ENCODE data around the gene EDARADD.

EDARADD gene

GRCh38 chr1:236401698-236402097 is 7.6 kb downstream of the EDARADD start:
- H3K9me3 Mint-ChIP-seq, result no peaks in the 10 kb centered on the region
- H3K4me1 Mint-ChIP-seq (ENCODE audit: low read depth), result peaks cover 17% of the 10 kb centered on the region
- H3K27me3 Mint-ChIP-seq, result peaks cover 22% of the 10 kb centered on the region
- H3K36me3 Mint-ChIP-seq (ENCODE audit: low read depth), result no peaks in the 10 kb centered on the region
- H3K4me3 Mint-ChIP-seq, result no peak overlapping the region
- H3K27ac Mint-ChIP-seq, result no peak overlapping the region
- no peak for DNase-seq

- Mint-ChIP-seq H3K27me3 (peaks cover 6% of the 10 kb centered on the region), H3K27ac (no peak overlapping the region), H3K4me1 (ENCODE audit: low read depth) (peaks cover 4% of the 10 kb centered on the region), H3K36me3 (ENCODE audit: low read depth) (no peaks in the 10 kb centered on the region), H3K9me3 (no peaks in the 10 kb centered on the region), H3K4me3 (no peak overlapping the region)
- DNase-seq, result no peak
These were observed 10.0 kb downstream of the EDARADD start for GRCh38 chr1:236403905-236404696.

DNA sequence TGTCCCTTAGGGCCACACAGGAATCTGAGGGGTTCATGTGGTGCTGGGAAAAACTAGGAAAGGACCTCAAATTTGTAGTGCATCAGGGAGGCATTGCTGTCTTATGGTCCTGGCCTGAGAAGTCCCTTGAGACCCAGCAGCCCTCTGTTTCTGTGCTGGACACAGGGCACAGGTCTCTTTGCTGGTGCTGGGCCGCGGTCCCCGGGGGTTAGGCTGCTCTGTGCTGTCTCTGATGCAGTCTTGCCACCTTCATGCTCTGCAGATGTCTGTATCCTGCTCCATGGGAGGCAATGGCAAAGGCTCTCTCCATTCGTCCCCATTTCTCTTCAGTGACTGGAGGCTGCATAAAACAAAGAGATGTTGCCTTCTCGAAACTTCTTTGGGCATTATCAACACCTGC is 13.0 kb downstream of the EDARADD start:
- Mint-ChIP-seq H3K4me1 (ENCODE audit: low read depth) (no peaks in the 10 kb centered on the region), H3K9me3 (no peaks in the 10 kb centered on the region), H3K36me3 (ENCODE audit: low read depth) (peaks cover 2% of the 10 kb centered on the region), H3K27ac (no peak overlapping the region), H3K27me3 (no peaks in the 10 kb centered on the region), H3K4me3 (no peak overlapping the region)
- no peak for DNase-seq

DNA sequence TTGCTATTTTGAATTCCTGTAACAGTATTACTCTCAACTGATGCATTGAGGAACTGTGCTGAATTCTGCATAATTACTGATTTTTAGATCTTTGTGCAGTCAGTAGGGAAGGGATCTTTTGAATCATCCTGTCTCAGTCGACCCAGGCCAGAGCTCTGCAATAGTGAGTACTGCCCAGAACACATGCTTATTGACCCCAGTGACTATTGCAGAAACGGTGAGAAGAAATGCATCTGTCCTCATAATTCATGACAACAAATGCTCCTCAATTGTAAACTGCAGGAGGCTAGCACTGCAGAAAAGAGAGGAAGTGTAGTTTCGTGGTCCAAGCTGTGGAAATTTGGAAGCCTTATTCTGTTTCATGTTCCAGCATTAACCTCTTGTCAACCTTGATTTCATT is 19.6 kb downstream of the EDARADD start:
- Mint-ChIP-seq H3K27ac (no peak overlapping the region), H3K4me3 (no peak overlapping the region), H3K4me1 (ENCODE audit: low read depth) (peaks cover 19% of the 10 kb centered on the region), H3K9me3 (no peaks in the 10 kb centered on the region), H3K27me3 (no peaks in the 10 kb centered on the region), H3K36me3 (ENCODE audit: low read depth) (peaks cover 6% of the 10 kb centered on the region)
- DNase-seq, result no peak

DNA sequence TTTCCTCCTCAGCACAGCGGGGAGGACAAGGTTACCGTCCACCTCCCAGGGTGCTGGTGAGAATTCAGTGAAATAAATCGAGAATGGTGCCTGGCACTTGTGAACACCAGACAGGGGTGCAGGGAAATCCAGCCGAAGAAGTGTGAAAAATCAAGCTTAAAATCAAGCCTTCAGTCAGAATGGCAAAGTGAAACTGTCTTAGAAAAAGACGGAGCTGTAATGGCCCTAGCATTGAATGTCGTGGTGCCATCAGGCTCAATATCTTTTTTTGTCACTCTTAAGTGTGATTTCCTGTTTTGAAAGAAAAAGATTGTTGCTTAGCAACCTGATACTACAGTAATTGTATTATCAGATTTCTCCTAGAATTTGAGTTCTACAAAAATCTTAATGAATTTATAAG is 22.1 kb downstream of the EDARADD start:
- peaks cover 24% of the 10 kb centered on the region for H3K4me1 Mint-ChIP-seq (ENCODE audit: low read depth)
- peak overlapping the region; percentile 55 for H3K4me3 Mint-ChIP-seq
- H3K27ac Mint-ChIP-seq, result peak overlapping the region; percentile 87
- H3K36me3 Mint-ChIP-seq (ENCODE audit: low read depth), result peaks cover 3% of the 10 kb centered on the region
- H3K27me3 Mint-ChIP-seq, result no peaks in the 10 kb centered on the region
- no peaks in the 10 kb centered on the region for H3K9me3 Mint-ChIP-seq
- peak; percentile 38 for DNase-seq

- Mint-ChIP-seq H3K9me3 (no peaks in the 10 kb centered on the region), H3K27me3 (no peaks in the 10 kb centered on the region), H3K36me3 (ENCODE audit: low read depth) (peaks cover 3% of the 10 kb centered on the region), H3K27ac (no peak overlapping the region), H3K4me1 (ENCODE audit: low read depth) (peaks cover 24% of the 10 kb centered on the region), H3K4me3 (no peak overlapping the region)
- DNase-seq, result no peak
These were observed 23.2 kb downstream of the EDARADD start for GRCh38 chr1:236417336-236417735.

DNA sequence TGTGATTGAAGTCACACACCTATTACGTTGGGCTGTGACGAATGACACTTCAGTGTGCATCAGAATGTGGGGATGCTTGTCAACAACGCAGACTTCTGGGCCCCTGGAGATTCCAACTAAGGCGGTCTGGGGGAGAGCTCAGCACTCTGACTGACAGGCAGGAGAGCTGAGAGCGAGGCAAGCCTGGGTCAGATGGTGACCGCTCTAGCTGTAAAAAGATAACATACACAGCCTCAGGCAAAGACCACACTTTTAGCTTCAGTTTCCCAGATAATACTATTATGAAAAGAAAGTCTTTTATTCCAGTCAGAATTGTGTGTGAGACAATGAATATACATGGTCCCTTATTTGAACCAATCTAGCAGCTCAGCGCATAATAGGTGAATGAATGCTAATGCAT is 25.4 kb downstream of the EDARADD start:
- H3K4me1 Mint-ChIP-seq (ENCODE audit: low read depth), result peaks cover 24% of the 10 kb centered on the region
- peaks cover 5% of the 10 kb centered on the region for H3K36me3 Mint-ChIP-seq (ENCODE audit: low read depth)
- H3K27ac Mint-ChIP-seq, result no peak overlapping the region
- no peaks in the 10 kb centered on the region for H3K27me3 Mint-ChIP-seq
- no peaks in the 10 kb centered on the region for H3K9me3 Mint-ChIP-seq
- DNase-seq, result no peak
- no peak overlapping the region for H3K4me3 Mint-ChIP-seq

DNA sequence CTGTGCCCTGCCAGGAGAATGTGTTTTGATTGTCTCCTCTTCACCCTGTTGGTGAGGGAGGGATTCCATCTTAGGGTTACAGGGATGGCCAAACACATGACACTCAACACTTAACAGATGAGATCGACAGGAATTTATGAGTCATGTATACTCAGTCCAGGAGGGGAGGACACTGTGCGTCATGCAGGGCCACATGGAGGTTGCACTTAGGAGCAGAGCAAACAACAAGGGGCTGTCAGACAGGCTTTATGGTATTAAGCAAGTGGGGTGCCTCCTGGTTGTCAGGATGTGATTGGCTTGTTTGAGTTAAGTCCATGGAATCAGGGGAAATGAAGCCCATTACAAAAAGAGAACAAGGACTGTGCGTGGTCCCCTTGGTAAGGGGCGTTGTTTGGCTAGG is 26.9 kb downstream of the EDARADD start:
- H3K4me1 Mint-ChIP-seq (ENCODE audit: low read depth), result peaks cover 26% of the 10 kb centered on the region
- no peak for DNase-seq
- H3K36me3 Mint-ChIP-seq (ENCODE audit: low read depth), result peaks cover 2% of the 10 kb centered on the region
- no peaks in the 10 kb centered on the region for H3K9me3 Mint-ChIP-seq
- no peaks in the 10 kb centered on the region for H3K27me3 Mint-ChIP-seq
- H3K4me3 Mint-ChIP-seq, result no peak overlapping the region
- H3K27ac Mint-ChIP-seq, result no peak overlapping the region

- no peak for DNase-seq
- Mint-ChIP-seq H3K27me3 (no peaks in the 10 kb centered on the region), H3K9me3 (no peaks in the 10 kb centered on the region), H3K4me1 (ENCODE audit: low read depth) (peaks cover 19% of the 10 kb centered on the region), H3K27ac (no peak overlapping the region), H3K36me3 (ENCODE audit: low read depth) (peaks cover 2% of the 10 kb centered on the region), H3K4me3 (no peak overlapping the region)
These were observed 27.9 kb downstream of the EDARADD start for GRCh38 chr1:236421850-236422516.

GRCh38 chr1:236422517-236422876 is 28.4 kb downstream of the EDARADD start:
- Mint-ChIP-seq H3K4me3 (no peak overlapping the region), H3K27me3 (no peaks in the 10 kb centered on the region), H3K4me1 (ENCODE audit: low read depth) (peaks cover 14% of the 10 kb centered on the region), H3K9me3 (no peaks in the 10 kb centered on the region), H3K27ac (no peak overlapping the region), H3K36me3 (ENCODE audit: low read depth) (peaks cover 2% of the 10 kb centered on the region)
- DNase-seq, result no peak

GRCh38 chr1:236425031-236425663 is 31.1 kb downstream of the EDARADD start:
- no peak overlapping the region for H3K27ac Mint-ChIP-seq
- H3K4me3 Mint-ChIP-seq, result no peak overlapping the region
- H3K36me3 Mint-ChIP-seq (ENCODE audit: low read depth), result peaks cover 9% of the 10 kb centered on the region
- H3K27me3 Mint-ChIP-seq, result no peaks in the 10 kb centered on the region
- no peaks in the 10 kb centered on the region for H3K9me3 Mint-ChIP-seq
- peaks cover 13% of the 10 kb centered on the region for H3K4me1 Mint-ChIP-seq (ENCODE audit: low read depth)
- no peak for DNase-seq

DNA sequence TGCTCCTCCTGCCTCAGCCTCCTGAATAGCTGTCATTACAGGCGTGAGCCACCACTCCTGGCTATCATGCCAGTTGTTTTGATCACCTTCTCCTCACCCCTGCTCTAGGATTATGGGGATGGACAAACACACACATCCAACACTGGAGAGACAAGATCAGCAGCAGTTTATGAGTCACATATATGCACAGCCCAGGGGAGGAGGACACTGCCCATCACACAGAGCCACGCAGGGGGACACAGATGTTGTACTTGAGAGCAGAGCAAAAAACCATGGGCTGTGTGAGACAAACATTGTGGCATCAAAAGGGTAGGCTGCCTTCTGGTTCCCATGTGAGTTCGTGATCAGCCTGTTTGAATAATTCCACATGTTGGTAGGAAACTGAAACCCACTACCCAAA is 32.1 kb downstream of the EDARADD start:
- Mint-ChIP-seq H3K27ac (no peak overlapping the region), H3K36me3 (ENCODE audit: low read depth) (peaks cover 9% of the 10 kb centered on the region)

GRCh38 chr1:236429715-236430274 is 35.7 kb downstream of the EDARADD start:
- H3K27ac Mint-ChIP-seq, result no peak overlapping the region
- DNase-seq, result no peak

More for the DNA sequence above, 32.1 kb downstream of the EDARADD start:
- Mint-ChIP-seq H3K27me3 (no peaks in the 10 kb centered on the region), H3K9me3 (no peaks in the 10 kb centered on the region), H3K4me3 (no peak overlapping the region), H3K4me1 (ENCODE audit: low read depth) (peaks cover 8% of the 10 kb centered on the region)
- DNase-seq, result no peak

DNA sequence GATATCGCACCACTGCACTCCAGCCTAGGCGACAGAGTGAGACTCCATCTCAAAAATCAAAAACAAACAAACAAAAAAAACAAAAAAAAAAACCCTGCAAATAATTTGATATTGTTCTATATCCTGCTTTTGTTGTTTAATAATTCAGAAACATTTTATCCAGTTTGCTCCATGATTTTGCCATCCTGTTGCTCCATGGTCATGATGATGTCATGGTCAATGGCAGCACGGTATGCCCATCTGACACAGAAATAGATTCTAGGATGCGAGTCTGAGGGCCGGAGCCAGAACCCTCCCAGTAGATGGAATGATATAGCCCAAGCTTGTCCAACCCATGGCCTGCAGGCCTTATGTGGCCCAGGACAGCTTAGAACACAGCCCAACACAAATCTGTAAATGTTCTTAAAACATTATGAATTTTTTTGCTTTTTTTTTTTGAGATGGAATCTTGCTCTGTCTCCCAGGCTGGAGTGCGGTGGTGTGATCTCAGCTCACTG is 39.8 kb downstream of the EDARADD start:
- peaks cover 7% of the 10 kb centered on the region for H3K36me3 Mint-ChIP-seq (ENCODE audit: low read depth)
- DNase-seq, result no peak
- no peaks in the 10 kb centered on the region for H3K27me3 Mint-ChIP-seq
- H3K27ac Mint-ChIP-seq, result no peak overlapping the region
- no peak overlapping the region for H3K4me3 Mint-ChIP-seq
- no peaks in the 10 kb centered on the region for H3K4me1 Mint-ChIP-seq (ENCODE audit: low read depth)
- H3K9me3 Mint-ChIP-seq, result no peaks in the 10 kb centered on the region

More at GRCh38 chr1:236429715-236430274, 35.7 kb downstream of the EDARADD start:
- Mint-ChIP-seq H3K9me3 (no peaks in the 10 kb centered on the region), H3K36me3 (ENCODE audit: low read depth) (peaks cover 7% of the 10 kb centered on the region), H3K4me1 (ENCODE audit: low read depth) (peaks cover 7% of the 10 kb centered on the region), H3K4me3 (no peak overlapping the region), H3K27me3 (no peaks in the 10 kb centered on the region)
